Limb (tissue), 2 donors: ENCODE results near the gene CCR5AS.

Experiments used
- DNase-seq, 2 donors: peaks; one replicate each; pipeline ENCODE4 v3.0.0-alpha.2; 2016; ENCODE audit errors: extremely low spot score in 2 of 2

The CCR5AS gene

DNA sequence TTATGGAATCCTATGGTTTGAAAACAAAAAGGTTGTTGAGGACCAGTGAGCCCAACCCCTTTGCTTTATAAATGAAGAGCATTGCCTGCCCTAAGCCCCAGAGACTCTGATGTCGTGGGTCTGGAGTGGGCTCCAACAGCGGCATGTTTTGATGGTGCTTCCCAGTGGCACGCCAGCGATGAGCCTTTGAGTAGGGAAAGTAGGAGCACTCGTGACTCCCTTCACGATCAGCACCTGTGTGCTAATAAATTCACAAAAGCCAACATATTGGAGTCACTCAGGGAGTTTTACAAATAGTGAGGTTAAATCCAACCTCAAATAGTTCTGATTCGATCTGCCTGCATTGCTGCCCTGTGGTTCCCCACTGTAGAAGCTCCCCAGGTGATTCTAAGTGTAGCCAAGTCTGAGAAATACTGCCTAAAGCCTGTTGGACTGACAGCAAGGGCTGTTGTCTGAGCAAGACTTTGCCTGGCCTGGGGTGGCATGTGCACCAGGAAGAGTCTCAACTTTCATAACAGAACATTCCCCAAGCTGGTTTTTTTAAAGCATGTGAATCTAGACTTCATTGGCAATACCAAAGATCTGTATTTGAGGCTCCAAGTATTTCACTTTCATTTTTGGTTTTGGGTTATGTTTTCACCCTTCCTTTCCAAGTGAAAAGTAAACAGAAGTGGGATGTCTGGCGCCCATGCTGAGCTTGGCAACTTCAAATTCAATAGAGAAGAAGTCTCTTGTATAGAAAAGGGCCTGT, 26.2 kb downstream of the CCR5AS start:
- no peak for DNase-seq

DNA sequence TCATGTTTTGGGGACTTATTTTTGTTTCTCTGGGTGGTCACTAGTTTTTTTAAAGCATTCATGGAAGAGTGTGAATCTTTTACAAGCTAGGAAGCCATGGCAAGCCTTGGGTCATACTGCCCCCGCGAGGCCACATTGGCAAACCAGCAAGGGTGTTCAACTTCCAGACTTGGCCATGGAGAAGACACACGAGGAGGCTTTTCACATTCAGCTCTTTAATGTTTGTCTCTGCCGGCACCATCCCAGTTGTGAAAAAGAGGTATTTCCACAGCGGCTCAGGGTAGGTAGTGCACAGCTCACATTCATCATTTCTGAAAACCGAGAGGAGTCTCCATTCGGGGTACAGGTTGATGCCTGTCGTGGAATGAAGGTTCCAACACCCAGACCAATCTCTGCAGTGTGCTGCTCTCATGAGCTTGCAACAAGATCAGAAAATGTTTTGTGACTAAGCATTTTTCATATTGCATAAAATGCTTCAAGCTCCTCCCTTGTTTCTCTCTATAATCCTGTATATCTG, 28.4 kb downstream of the CCR5AS start:
- peak; percentile 18 to 73 for DNase-seq

DNA sequence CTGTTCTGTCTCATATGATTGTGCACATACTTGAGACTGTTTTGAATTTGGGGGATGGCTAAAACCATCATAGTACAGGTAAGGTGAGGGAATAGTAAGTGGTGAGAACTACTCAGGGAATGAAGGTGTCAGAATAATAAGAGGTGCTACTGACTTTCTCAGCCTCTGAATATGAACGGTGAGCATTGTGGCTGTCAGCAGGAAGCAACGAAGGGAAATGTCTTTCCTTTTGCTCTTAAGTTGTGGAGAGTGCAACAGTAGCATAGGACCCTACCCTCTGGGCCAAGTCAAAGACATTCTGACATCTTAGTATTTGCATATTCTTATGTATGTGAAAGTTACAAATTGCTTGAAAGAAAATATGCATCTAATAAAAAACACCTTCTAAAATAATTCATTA, 31.1 kb downstream of the CCR5AS start:
- DNase-seq = no peak

DNA sequence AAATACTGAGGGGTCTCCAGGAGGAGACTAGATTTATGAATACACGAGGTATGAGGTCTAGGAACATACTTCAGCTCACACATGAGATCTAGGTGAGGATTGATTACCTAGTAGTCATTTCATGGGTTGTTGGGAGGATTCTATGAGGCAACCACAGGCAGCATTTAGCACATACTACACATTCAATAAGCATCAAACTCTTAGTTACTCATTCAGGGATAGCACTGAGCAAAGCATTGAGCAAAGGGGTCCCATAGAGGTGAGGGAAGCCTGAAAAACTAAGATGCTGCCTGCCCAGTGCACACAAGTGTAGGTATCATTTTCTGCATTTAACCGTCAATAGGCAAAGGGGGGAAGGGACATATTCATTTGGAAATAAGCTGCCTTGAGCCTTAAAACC, 31.6 kb downstream of the CCR5AS start:
- DNase-seq = no peak

DNA sequence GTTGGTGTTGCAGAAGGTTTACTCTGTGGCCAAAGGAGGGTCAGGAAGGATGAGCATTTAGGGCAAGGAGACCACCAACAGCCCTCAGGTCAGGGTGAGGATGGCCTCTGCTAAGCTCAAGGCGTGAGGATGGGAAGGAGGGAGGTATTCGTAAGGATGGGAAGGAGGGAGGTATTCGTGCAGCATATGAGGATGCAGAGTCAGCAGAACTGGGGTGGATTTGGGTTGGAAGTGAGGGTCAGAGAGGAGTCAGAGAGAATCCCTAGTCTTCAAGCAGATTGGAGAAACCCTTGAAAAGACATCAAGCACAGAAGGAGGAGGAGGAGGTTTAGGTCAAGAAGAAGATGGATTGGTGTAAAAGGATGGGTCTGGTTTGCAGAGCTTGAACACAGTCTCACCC, 32.1 kb downstream of the CCR5AS start:
- DNase-seq = no peak

DNA sequence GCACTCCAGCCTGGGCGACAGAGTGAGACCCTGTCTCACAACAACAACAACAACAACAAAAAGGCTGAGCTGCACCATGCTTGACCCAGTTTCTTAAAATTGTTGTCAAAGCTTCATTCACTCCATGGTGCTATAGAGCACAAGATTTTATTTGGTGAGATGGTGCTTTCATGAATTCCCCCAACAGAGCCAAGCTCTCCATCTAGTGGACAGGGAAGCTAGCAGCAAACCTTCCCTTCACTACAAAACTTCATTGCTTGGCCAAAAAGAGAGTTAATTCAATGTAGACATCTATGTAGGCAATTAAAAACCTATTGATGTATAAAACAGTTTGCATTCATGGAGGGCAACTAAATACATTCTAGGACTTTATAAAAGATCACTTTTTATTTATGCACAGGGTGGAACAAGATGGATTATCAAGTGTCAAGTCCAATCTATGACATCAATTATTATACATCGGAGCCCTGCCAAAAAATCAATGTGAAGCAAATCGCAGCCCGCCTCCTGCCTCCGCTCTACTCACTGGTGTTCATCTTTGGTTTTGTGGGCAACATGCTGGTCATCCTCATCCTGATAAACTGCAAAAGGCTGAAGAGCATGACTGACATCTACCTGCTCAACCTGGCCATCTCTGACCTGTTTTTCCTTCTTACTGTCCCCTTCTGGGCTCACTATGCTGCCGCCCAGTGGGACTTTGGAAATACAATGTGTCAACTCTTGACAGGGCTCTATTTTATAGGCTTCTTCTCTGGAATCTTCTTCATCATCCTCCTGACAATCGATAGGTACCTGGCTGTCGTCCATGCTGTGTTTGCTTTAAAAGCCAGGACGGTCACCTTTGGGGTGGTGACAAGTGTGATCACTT, 34.1 kb downstream of the CCR5AS start:
- DNase-seq = no peak

- DNase-seq = no peak
Observed at GRCh38 chr3:46371519-46372340, 35.1 kb downstream of the CCR5AS start.

- DNase-seq = no peak
Observed at GRCh38 chr3:46370839-46371518, 35.9 kb downstream of the CCR5AS start, which contains the start of gene CCR5. TSS of gene CCR5 (plus strand) at chr3:46370946. CDS start at chr3:46372903, 1,957 bp downstream.

DNA sequence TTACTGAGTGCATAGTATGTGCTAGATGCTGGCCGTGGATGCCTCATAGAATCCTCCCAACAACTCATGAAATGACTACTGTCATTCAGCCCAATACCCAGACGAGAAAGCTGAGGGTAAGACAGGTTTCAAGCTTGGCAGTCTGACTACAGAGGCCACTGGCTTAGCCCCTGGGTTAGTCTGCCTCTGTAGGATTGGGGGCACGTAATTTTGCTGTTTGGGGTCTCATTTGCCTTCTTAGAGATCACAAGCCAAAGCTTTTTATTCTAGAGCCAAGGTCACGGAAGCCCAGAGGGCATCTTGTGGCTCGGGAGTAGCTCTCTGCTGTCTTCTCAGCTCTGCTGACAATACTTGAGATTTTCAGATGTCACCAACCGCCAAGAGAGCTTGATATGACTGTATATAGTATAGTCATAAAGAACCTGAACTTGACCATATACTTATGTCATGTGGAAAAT, 37.2 kb downstream of the CCR5AS start:
- DNase-seq = no peak

GRCh38 chr3:46369151-46369550, 37.7 kb downstream of the CCR5AS start:
- DNase-seq = no peak

DNA sequence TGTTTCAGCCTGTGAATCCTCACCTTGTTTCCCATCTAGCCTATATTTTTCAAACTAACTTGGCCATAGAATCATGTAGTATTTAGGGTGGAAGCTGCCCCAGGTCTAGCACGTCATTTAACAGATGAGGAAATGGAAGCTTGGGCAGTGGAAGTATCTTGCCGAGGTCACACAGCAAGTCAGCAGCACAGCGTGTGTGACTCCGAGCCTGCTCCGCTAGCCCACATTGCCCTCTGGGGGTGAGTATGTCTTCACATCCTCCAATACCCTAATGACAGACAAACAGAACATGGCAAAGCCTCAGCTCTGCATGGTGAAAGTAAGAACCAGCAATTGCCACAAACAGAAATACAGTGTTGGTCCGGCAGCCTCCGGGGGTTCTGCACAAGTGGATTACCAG, 38.3 kb downstream of the CCR5AS start:
- DNase-seq = no peak

DNA sequence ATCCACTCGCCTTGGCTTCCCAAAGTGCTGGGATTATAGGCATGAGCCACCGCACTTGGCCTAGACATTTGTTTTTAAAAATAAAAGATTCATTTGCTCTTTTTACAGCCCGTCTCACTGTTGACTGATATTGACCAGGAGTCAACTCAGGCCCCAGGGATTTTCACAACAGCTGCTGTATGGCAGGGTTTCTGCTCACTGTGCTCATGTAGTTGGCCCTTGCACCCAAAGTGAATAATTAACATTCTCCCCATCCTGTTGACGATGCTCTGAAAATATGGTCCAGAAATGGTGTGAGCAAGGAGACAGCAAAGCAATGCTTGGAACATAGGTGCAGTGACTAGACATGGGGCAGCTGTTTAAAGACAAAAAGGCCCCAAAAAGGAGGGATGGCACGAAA, 39.1 kb downstream of the CCR5AS start:
- no peak for DNase-seq

- DNase-seq = no peak
Observed at GRCh38 chr3:46365737-46366524, 40.9 kb downstream of the CCR5AS start.

DNA sequence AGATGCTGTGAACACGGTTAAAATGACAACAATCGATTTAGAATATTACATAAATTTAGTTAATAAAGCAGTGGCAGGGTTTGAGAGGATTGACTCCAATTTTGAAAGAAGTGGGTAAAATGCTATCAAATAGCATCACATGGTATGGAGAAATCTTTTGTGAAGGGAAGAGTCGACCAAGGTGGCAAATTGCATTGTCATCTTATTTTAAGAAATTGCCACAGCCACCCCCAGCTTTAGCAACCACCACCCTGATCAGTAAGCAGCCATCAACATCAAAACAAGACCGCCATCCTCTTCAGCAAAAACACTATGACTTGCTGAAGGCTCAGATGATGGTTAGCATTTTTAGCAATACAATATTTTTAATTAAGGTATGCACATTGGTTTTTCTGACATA, 41.8 kb downstream of the CCR5AS start:
- no peak for DNase-seq

- no peak for DNase-seq
Observed at GRCh38 chr3:46361408-46362283, 45.2 kb downstream of the CCR5AS start.

GRCh38 chr3:46360907-46361306, 46.0 kb downstream of the CCR5AS start:
- no peak for DNase-seq

DNA sequence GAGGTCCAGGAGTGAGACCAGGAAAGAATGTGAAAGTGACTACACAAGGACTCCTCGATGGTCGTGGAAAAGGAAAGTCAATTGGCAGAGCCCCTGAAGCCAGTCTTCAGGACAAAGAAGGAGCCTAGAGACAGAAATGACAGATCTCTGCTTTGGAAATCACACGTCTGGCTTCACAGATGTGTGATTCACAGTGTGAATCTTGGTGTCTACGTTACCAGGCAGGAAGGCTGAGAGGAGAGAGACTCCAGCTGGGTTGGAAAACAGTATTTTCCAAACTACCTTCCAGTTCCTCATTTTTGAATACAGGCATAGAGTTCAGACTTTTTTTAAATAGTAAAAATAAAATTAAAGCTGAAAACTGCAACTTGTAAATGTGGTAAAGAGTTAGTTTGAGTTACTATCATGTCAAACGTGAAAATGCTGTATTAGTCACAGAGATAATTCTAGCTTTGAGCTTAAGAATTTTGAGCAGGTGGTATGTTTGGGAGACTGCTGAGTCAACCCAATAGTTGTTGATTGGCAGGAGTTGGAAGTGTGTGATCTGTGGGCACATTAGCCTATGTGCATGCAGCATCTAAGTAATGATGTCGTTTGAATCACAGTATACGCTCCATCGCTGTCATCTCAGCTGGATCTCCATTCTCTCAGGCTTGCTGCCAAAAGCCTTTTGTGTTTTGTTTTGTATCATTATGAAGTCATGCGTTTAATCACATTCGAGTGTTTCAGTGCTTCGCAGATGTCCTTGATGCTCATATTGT, 47.0 kb downstream of the CCR5AS start:
- peak in 1 of 2 donors; percentile 27 for DNase-seq

GRCh38 chr3:46358466-46358865, 48.4 kb downstream of the CCR5AS start:
- no peak for DNase-seq
